ENCODE measurements around the gene QRFP. TPM values are rescaled to one million over a fixed set of nuclear protein-coding genes. Genes with fewer than 3 reads are reported as not detected.

The QRFP gene
- polyA plus RNA-seq, 1 of the 3 experiments (the other 2 are of a cell fraction), result not detected

- Histone ChIP-seq H2AFZ (ENCODE audit: low read depth) (no peak overlapping the region), H3K27ac (ENCODE audit: low read depth in 2 of 2, low read length in 1 of 2) (no peak overlapping the region), H3K9ac (no peak overlapping the region), H3K9me3 (no peaks in the 10 kb centered on the region), H3K36me3 (replicated peaks in 1 of 2; ENCODE audit: control insufficient read depth in 1 of 2, insufficient read depth in 2 of 2, low read length in 1 of 2) (no peaks in the 10 kb centered on the region), H3K9me2 (no peaks in the 10 kb centered on the region), H4K20me1 (ENCODE audit: insufficient read depth) (0 out of 2 replicates have a peak, but pooled peaks cover 6% of the 10 kb centered on the region), H3K4me2 (peak overlapping the region; percentile 75; the same call in 1 of the 2 replicates), H3K4me3 (ENCODE audit: low read depth in 2 of 2, low read length in 1 of 2) (peak overlapping the region; percentile 35 to 43; a peak in 2 of 4 replicates), H3F3A (replicated peaks; ENCODE audit: insufficient read depth) (peaks cover 17% of the 10 kb centered on the region), H3K4me1 (ENCODE audit: control insufficient read depth in 1 of 2, insufficient read depth in 2 of 2, low read depth in 1 of 2, low read length in 1 of 2) (peaks cover 0 to 10% of the 10 kb centered on the region in 2 experiments; a peak in 1 of 4 replicates), H3K79me2 (ENCODE audit: insufficient read depth) (no peaks in the 10 kb centered on the region), H3K27me3 (ENCODE audit: insufficient read depth) (peaks cover 42% of the 10 kb centered on the region)
- ChIA-PET CTCF (no interaction called here), POLR2A (no interaction called here)
- no peak for TF ChIP-seq JUND (IDR thresholded peaks at IDR 0.05)
- TF ChIP-seq CHD2 (IDR thresholded peaks at IDR 0.05; ENCODE audit: low read length, partially characterized antibody), result no peak
- TF ChIP-seq GATA2 (CRISPR knock-in tag; IDR thresholded peaks at IDR 0.05), result no peak
- no peak for DNase-seq
- WGBS (ENCODE audit: low lambda C conversion rate), result 0% methylated on average over 1 of the region's 52 CpGs
Measured at GRCh38 chr9:130938184-130938651, 41.6 kb upstream of the QRFP start.

- POLR2A ChIA-PET, result no interaction called here
- H3F3A ChIP-seq (replicated peaks; ENCODE audit: insufficient read depth), result peaks cover 25% of the 10 kb centered on the region
- no peaks in the 10 kb centered on the region for H3K9me2 ChIP-seq
- H3K36me3 ChIP-seq (replicated peaks in 1 of 2; ENCODE audit: control insufficient read depth in 1 of 2, insufficient read depth in 2 of 2, low read length in 1 of 2), result no peaks in the 10 kb centered on the region
- no peak overlapping the region for H3K9ac ChIP-seq
- CTCF ChIA-PET, result interaction anchor here (1.1 to 2.0 kb wide), 2 partner anchors 30 to 72 kb away, joined by 3 to 10 read pairs; no protein-coding TSS in a partner anchor
- H3K27ac ChIP-seq (ENCODE audit: low read depth in 2 of 2, low read length in 1 of 2), result no peak overlapping the region
- H4K20me1 ChIP-seq (ENCODE audit: insufficient read depth), result 0 out of 2 replicates have a peak, but pooled peaks cover 6% of the 10 kb centered on the region
- no peak overlapping the region; the same call in 1 of the 2 replicates for H3K4me2 ChIP-seq
- 69% methylated on average over 19 of the region's 23 CpGs for WGBS (ENCODE audit: low lambda C conversion rate)
- H3K79me2 ChIP-seq (ENCODE audit: insufficient read depth), result no peaks in the 10 kb centered on the region
- peaks cover 34% of the 10 kb centered on the region for H3K27me3 ChIP-seq (ENCODE audit: insufficient read depth)
- no peak overlapping the region for H3K4me3 ChIP-seq (ENCODE audit: low read depth in 2 of 2, low read length in 1 of 2)
- H3K4me1 ChIP-seq (ENCODE audit: control insufficient read depth in 1 of 2, insufficient read depth in 2 of 2, low read depth in 1 of 2, low read length in 1 of 2), result peaks cover 6 to 10% of the 10 kb centered on the region in 2 experiments; a peak in 2 of 4 replicates
- no peak for DNase-seq
- no peak for TF ChIP-seq NFIC (IDR thresholded peaks at IDR 0.05; ENCODE audit: borderline replicate concordance)
- no peak for TF ChIP-seq MAX (IDR thresholded peaks at IDR 0.05; ENCODE audit: low read depth)
- no peak for TF ChIP-seq PBX3 (IDR thresholded peaks at IDR 0.05)
- no peak for TF ChIP-seq YY1 (IDR thresholded peaks at IDR 0.05; ENCODE audit: low read depth)
- no peak for TF ChIP-seq TEAD4 (IDR thresholded peaks at IDR 0.05; ENCODE audit: borderline replicate concordance, insufficient read depth)
- TF ChIP-seq CHD2 (IDR thresholded peaks at IDR 0.05; ENCODE audit: low read length, partially characterized antibody), result no peak
- no peak for TF ChIP-seq GATA2 (CRISPR knock-in tag; IDR thresholded peaks at IDR 0.05)
- no peak for TF ChIP-seq ZBTB33 (IDR thresholded peaks at IDR 0.05; ENCODE audit: borderline replicate concordance, low read depth)
- TF ChIP-seq REST (IDR thresholded peaks at IDR 0.05; ENCODE audit: low read depth, low read length), result no peak
- no peak for TF ChIP-seq RAD21 (IDR thresholded peaks at IDR 0.05; ENCODE audit: low read length)
- H2AFZ ChIP-seq (ENCODE audit: low read depth), result no peak overlapping the region
- no peaks in the 10 kb centered on the region for H3K9me3 ChIP-seq
Measured at GRCh38 chr9:130937146-130938076, 40.8 kb upstream of the QRFP start.

Data from SK-N-SH (cell line).